Caco-2 (cell line): ENCODE results near the gene SLC38A10. TPM values are rescaled to one million over a fixed set of nuclear protein-coding genes. Genes with fewer than 3 reads are reported as not detected.

Source experiments
- BruUV-seq: library from RNA; stranded (reverse); fragments of 400-500 nt; replicated peaks from 2 replicates; lab custom pipeline; 2021; lab: Mats Ljungman, UMichigan
- CTCF ChIA-PET: fragments of 300-600 bp; sonication (Branson Sonifier 250); formaldehyde crosslinking; loops from one replicate; lab custom pipeline; 2022; ENCODE audit warnings: antibody characterized with exemption; lab: Charles Lee
- POLR2A ChIA-PET: fragments of 300-600 bp; sonication (Branson Sonifier 250); formaldehyde crosslinking; loops from one replicate; lab custom pipeline; 2022; ENCODE audit warnings: antibody characterized with exemption; lab: Charles Lee
- DNase-seq, 2 experiments: peaks; one replicate each; pipeline versions ENCODE4 v3.0.0 to v3.0.0-alpha.2; 2020 to 2022
- H3K27me3 ChIP-seq: replicated peaks from 2 replicates; pipeline ENCODE4 v1.6.0; 2011; ENCODE audit warnings: low read length; ENCODE audit not compliant: control insufficient read depth, insufficient read depth
- H3K36me3 ChIP-seq: 2 replicates; pipeline ENCODE4 v1.5.1; 2011; ENCODE audit warnings: low read length; ENCODE audit not compliant: control insufficient read depth, insufficient read depth
- H3K4me1 ChIP-seq: fragments of 250-450 bp; sonication (Bioruptor Pico); 2 replicates; pipeline ENCODE4 v1.5.1; 2020; ENCODE audit warnings: mild to moderate bottlenecking
- H3K4me3 ChIP-seq: 2 replicates; pipeline ENCODE4 v1.5.1; 2011; ENCODE audit warnings: low read depth, mild to moderate bottlenecking, control low read depth, low read length
- H3K9me3 ChIP-seq: fragments of 250-450 bp; sonication (Bioruptor Pico); 2 replicates; pipeline ENCODE4 v1.5.1; 2020; ENCODE audit warnings: mild to moderate bottlenecking, moderate library complexity
- H3K27ac Mint-ChIP-seq: one replicate; pipeline ENCODE4 v1.8.0; 2022; ENCODE audit warnings: mixed read lengths; ENCODE audit not compliant: unreplicated experiment
- H3K27me3 Mint-ChIP-seq: one replicate; pipeline ENCODE4 v1.8.0; 2022; ENCODE audit warnings: mixed read lengths; ENCODE audit not compliant: insufficient read depth, unreplicated experiment
- H3K36me3 Mint-ChIP-seq: one replicate; pipeline ENCODE4 v1.8.0; 2022; ENCODE audit warnings: mild to moderate bottlenecking, mixed read lengths; ENCODE audit not compliant: insufficient read depth, unreplicated experiment
- H3K4me1 Mint-ChIP-seq: one replicate; pipeline ENCODE4 v1.8.0; 2022; ENCODE audit warnings: low read depth, mixed read lengths; ENCODE audit not compliant: unreplicated experiment
- H3K4me3 Mint-ChIP-seq: one replicate; pipeline ENCODE4 v1.8.0; 2022; ENCODE audit warnings: mild to moderate bottlenecking, moderate library complexity, mixed read lengths; ENCODE audit not compliant: unreplicated experiment
- H3K9me3 Mint-ChIP-seq: one replicate; pipeline ENCODE4 v1.8.0; 2022; ENCODE audit warnings: mixed read lengths; ENCODE audit not compliant: unreplicated experiment
- intact Hi-C: fragments of 100-400 bp; cut with micrococcal nuclease; formaldehyde crosslinking; loops from one replicate; pipeline ENCODE4 v1.10.0; 2022; ENCODE audit not compliant: unreplicated experiment
- total RNA-seq: library from RNA; stranded (reverse); gene quantifications from 2 replicates; pipeline ENCODE4 v1.2.3, GENCODE V29; 2022
- TF ChIP-seq, protein P1 (sequence below), 2 experiments: fragments of 200-600 bp in 1 of 2; IDR thresholded peaks; 1 replicate in 1 of 2; 2 replicates in 1 of 2; pipeline versions ENCODE4 v1.5.1 to v1.8.0; 2011 to 2022; ENCODE audit warnings: antibody characterized with exemption in 1 of 2, control low read depth in 1 of 2, inconsistent platforms in 1 of 2, low read depth in 1 of 2, low read length in 1 of 2, mild to moderate bottlenecking in 1 of 2, moderate library complexity in 1 of 2; ENCODE audit not compliant: insufficient read depth in 1 of 2, severe bottlenecking in 1 of 2, unreplicated experiment in 1 of 2

The SLC38A10 gene
- total RNA-seq, 1 experiment from 2014 or later = 137 TPM

DNA sequence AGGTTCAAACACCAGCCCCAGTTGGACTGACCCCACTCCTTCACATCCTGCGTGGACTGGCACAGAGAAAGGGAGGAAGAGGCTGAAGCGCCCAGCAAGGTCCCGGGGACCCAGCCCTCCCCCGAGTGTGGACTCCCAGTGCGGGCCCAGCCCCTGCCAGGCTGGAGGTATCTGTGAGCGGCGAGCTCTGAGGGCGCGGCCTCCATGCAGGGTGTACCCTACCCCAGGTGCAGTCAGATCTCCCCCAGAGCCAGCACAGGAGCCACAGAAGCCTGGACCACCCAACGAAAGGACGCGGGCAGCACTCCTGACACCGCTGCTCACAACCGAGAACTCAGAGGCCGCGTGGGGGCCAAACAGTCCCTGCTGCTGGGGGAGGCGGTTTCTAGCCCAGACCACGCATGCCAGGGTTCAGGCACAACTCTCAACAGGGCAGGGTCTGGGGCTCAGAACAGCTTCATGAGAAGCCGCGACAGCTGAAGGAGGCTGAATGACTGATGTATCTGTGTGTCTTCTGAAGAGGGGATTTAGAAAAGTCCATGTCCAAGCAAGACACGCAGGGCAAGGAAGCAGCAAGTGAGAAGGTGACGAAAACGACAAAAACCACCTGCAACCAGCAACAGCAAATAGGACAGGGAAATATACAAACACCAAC, 8.5 kb downstream of the SLC38A10 start:
- no peak for DNase-seq
- no peaks in the 10 kb centered on the region for H3K27me3 ChIP-seq
- POLR2A ChIA-PET = no interaction called here
- H3K9me3 ChIP-seq = no peaks in the 10 kb centered on the region
- intact Hi-C loops = no loop called here
- Mint-ChIP-seq H3K4me3 (no peak overlapping the region), H3K9me3 (no peaks in the 10 kb centered on the region), H3K36me3 (peaks cover 38% of the 10 kb centered on the region), H3K27ac (no peak overlapping the region), H3K27me3 (no peaks in the 10 kb centered on the region), H3K4me1 (no peaks in the 10 kb centered on the region)
- CTCF ChIA-PET = interaction anchor here (1.4 kb wide), 1 partner anchor 198 kb away, joined by 3 read pairs; no protein-coding TSS in a partner anchor
- TF ChIP-seq, protein P1, sequence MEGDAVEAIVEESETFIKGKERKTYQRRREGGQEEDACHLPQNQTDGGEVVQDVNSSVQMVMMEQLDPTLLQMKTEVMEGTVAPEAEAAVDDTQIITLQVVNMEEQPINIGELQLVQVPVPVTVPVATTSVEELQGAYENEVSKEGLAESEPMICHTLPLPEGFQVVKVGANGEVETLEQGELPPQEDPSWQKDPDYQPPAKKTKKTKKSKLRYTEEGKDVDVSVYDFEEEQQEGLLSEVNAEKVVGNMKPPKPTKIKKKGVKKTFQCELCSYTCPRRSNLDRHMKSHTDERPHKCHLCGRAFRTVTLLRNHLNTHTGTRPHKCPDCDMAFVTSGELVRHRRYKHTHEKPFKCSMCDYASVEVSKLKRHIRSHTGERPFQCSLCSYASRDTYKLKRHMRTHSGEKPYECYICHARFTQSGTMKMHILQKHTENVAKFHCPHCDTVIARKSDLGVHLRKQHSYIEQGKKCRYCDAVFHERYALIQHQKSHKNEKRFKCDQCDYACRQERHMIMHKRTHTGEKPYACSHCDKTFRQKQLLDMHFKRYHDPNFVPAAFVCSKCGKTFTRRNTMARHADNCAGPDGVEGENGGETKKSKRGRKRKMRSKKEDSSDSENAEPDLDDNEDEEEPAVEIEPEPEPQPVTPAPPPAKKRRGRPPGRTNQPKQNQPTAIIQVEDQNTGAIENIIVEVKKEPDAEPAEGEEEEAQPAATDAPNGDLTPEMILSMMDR (IDR thresholded peaks at IDR 0.05; ENCODE audit: insufficient read depth in 1 of 2, low read depth in 1 of 2, low read length in 1 of 2, severe bottlenecking in 1 of 2, unreplicated experiment in 1 of 2) = no peak
- H3K4me3 ChIP-seq = no peak overlapping the region
- no TSS peak for BruUV-seq
- no peaks in the 10 kb centered on the region; the same call in 1 of the 2 replicates for H3K36me3 ChIP-seq
- H3K4me1 ChIP-seq = no peaks in the 10 kb centered on the region

DNA sequence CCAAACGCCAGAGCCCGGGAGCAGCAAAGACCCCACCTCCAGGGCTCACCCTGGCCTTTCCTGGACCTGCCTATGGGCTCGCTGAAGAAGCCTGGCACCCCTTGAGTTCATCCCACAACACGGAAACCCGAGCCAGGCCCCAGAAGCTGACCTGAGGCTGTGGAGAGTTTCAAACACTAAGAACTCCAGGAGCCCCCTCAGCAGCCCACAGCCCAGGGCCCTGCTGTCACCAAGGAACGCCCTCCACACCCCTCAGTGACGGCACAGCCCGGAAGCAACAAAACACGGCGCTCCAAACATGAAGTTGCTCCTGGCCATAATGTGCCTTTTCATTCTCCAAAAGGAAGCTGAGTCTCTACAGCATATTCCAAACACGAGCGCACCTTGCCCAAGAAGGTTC, 9.2 kb downstream of the SLC38A10 start:
- no peaks in the 10 kb centered on the region for H3K9me3 ChIP-seq
- H3K27me3 Mint-ChIP-seq = no peaks in the 10 kb centered on the region
- TF ChIP-seq, protein P1 (IDR thresholded peaks at IDR 0.05; ENCODE audit: insufficient read depth in 1 of 2, low read depth in 1 of 2, low read length in 1 of 2, severe bottlenecking in 1 of 2, unreplicated experiment in 1 of 2) = no peak
- no peak overlapping the region for H3K4me3 Mint-ChIP-seq
- no peaks in the 10 kb centered on the region for H3K4me1 Mint-ChIP-seq
- POLR2A ChIA-PET = no interaction called here
- no peaks in the 10 kb centered on the region for H3K4me1 ChIP-seq
- H3K4me3 ChIP-seq = no peak overlapping the region
- no TSS peak for BruUV-seq
- no peak overlapping the region for H3K27ac Mint-ChIP-seq
- H3K9me3 Mint-ChIP-seq = no peaks in the 10 kb centered on the region
- H3K36me3 ChIP-seq = no peaks in the 10 kb centered on the region; the same call in 1 of the 2 replicates
- no peaks in the 10 kb centered on the region for H3K27me3 ChIP-seq
- DNase-seq = no peak
- intact Hi-C loops = no loop called here
- CTCF ChIA-PET = no interaction called here
- peaks cover 35% of the 10 kb centered on the region for H3K36me3 Mint-ChIP-seq

DNA sequence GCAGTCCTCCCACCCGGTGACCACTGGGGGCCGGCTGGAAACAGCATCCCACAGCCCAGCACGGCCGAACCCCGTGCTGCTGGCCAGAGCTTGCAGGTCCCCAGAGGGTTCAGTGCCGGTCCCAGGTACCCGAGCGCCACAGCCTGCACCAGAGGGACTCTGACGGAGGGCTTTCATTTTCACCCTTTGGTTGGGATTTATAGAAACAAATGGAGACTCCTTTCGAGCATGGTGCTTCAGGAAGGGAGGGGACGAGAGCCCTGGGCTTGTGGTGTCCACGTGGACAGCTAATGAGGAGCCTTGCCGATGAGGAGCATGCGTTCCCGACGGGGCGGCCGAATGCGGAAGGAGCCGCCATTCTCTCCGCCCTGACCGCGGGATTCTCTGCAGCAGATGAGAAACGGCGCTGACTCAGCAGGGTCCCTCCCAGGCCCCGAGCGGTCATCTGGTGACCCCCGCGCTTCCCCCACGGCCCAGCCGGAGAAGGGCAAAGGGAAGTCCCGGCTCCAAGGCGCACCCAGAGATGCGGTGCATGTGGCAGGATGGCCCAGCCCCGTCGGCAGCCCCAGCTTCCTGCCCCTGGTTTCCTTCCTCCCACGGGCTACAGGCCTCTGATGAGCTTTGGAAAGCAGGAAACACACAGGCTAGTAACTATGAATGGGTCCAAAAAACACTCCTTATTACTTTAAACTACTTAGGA, 9.8 kb downstream of the SLC38A10 start:
- Mint-ChIP-seq H3K36me3 (peaks cover 35% of the 10 kb centered on the region), H3K27ac (no peak overlapping the region), H3K4me3 (no peak overlapping the region), H3K27me3 (no peaks in the 10 kb centered on the region), H3K4me1 (no peaks in the 10 kb centered on the region), H3K9me3 (no peaks in the 10 kb centered on the region)
- H3K36me3 ChIP-seq = no peaks in the 10 kb centered on the region; the same call in 1 of the 2 replicates
- H3K27me3 ChIP-seq = no peaks in the 10 kb centered on the region
- no peaks in the 10 kb centered on the region for H3K4me1 ChIP-seq
- TF ChIP-seq, protein P1 (IDR thresholded peaks at IDR 0.05; ENCODE audit: insufficient read depth in 1 of 2, low read depth in 1 of 2, low read length in 1 of 2, severe bottlenecking in 1 of 2, unreplicated experiment in 1 of 2) = no peak
- ChIA-PET POLR2A (no interaction called here), CTCF (no interaction called here)
- no peak overlapping the region for H3K4me3 ChIP-seq
- H3K9me3 ChIP-seq = no peaks in the 10 kb centered on the region
- BruUV-seq = no TSS peak
- intact Hi-C loops = no loop called here
- no peak for DNase-seq
